ENCODE results near the gene KLHL29. TPM values are rescaled to one million over a fixed set of nuclear protein-coding genes. Genes with fewer than 3 reads are reported as not detected.

Gene KLHL29
- total and polyA plus RNA-seq, 5 donors from 2014 or later = 0.09 to 1.3 (median 0.24) TPM

DNA sequence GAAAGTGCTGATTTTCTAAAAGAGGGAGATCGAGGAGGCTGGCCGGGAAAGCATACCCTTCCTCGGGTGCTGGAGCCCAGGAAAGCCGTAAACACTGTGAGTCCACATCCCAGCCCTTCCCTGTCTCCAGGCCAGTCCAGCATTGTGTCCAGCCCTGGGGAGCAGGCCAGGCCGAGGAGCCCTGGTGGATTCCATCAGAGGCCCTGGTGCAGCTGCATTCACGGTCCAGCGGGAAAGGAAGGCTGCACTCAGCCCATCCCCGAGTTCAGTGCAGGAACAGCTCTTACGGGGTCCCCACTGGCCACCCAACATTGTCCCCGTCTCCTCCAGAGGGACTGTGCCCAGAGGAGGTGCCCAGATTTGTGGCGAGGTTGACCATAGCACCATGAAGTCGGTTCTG lies 218.6 kb downstream of the KLHL29 start:
- no peak for ATAC-seq (ENCODE audit: low read depth in 2 of 2)
- Mint-ChIP-seq H3K27ac (no peak overlapping the region), H3K36me3 (no peaks in the 10 kb centered on the region), H3K4me3 (no peak overlapping the region), H3K27me3 (no peaks in the 10 kb centered on the region), H3K4me1 (no peaks in the 10 kb centered on the region), H3K9me3 (peaks cover 0 to 15% (median 3%) of the 10 kb centered on the region in 7 donors)
- Histone ChIP-seq H3K36me3 (ENCODE audit: control insufficient read depth, insufficient read depth, low read length) (no peaks in the 10 kb centered on the region), H3K9me3 (ENCODE audit: control insufficient read depth in 2 of 2, low read length in 2 of 2) (peaks cover 5 to 7% of the 10 kb centered on the region in 2 experiments), H3K4me1 (ENCODE audit: control insufficient read depth, insufficient read depth, low read length, poor library complexity, severe bottlenecking) (no peaks in the 10 kb centered on the region), H3K27me3 (ENCODE audit: control insufficient read depth, insufficient read depth, low read length) (no peaks in the 10 kb centered on the region), H3K4me3 (ENCODE audit: low read depth, low read length) (no peak overlapping the region), H3K27ac (ENCODE audit: insufficient read depth, low read length, poor library complexity, severe bottlenecking) (no peak overlapping the region)
- DNase-seq = no peak

GRCh38 chr2:23604731-23605130 lies 219.8 kb downstream of the KLHL29 start:
- no peaks in the 10 kb centered on the region for H3K36me3 ChIP-seq (ENCODE audit: control insufficient read depth, insufficient read depth, low read length)

DNA sequence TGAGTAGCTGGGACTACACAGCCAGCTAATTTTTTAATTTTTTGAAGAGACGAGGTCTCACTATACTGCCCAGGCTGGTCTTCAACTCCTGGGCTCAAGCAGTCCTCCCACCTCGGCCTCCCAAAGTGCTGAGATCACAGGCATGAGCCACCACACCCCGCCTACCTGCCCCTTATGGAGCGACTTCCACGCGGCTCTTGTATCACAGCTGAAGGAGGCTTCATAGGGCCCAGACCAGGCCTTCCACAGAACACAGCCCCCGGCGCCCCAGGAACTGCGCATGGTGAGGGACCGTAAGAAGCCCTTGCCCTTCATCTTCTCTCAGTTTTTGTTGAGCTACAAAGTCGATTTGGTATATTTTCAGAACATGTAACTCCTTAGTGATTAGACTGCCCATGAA lies 220.3 kb downstream of the KLHL29 start:
- Histone ChIP-seq H3K4me3 (ENCODE audit: low read depth, low read length) (no peak overlapping the region), H3K36me3 (ENCODE audit: control insufficient read depth, insufficient read depth, low read length) (no peaks in the 10 kb centered on the region), H3K27ac (ENCODE audit: insufficient read depth, low read length, poor library complexity, severe bottlenecking) (no peak overlapping the region), H3K27me3 (ENCODE audit: control insufficient read depth, insufficient read depth, low read length) (no peaks in the 10 kb centered on the region), H3K9me3 (ENCODE audit: control insufficient read depth in 2 of 2, low read length in 2 of 2) (peaks cover 5 to 7% of the 10 kb centered on the region in 2 experiments), H3K4me1 (ENCODE audit: control insufficient read depth, insufficient read depth, low read length, poor library complexity, severe bottlenecking) (no peaks in the 10 kb centered on the region)
- H3K27ac Mint-ChIP-seq = peak overlapping the region in 1 of 3 donors; percentile 76
- no peaks in the 10 kb centered on the region for H3K4me1 Mint-ChIP-seq
- no peaks in the 10 kb centered on the region for H3K36me3 Mint-ChIP-seq
- ATAC-seq (ENCODE audit: low read depth in 2 of 2) (no peak), DNase-seq (no peak)
- peaks cover 0 to 15% (median 3%) of the 10 kb centered on the region in 7 donors for H3K9me3 Mint-ChIP-seq
- no peak overlapping the region for H3K4me3 Mint-ChIP-seq
- peaks cover 9% of the 10 kb centered on the region for H3K27me3 Mint-ChIP-seq

More at GRCh38 chr2:23604731-23605130, 219.8 kb downstream of the KLHL29 start:
- Mint-ChIP-seq H3K4me3 (no peak overlapping the region), H3K4me1 (no peaks in the 10 kb centered on the region), H3K36me3 (no peaks in the 10 kb centered on the region), H3K9me3 (peaks cover 0 to 15% (median 3%) of the 10 kb centered on the region in 7 donors), H3K27ac (no peak overlapping the region), H3K27me3 (peaks cover 7% of the 10 kb centered on the region)
- ATAC-seq (ENCODE audit: low read depth in 2 of 2) (no peak), DNase-seq (no peak)
- H3K27ac ChIP-seq (ENCODE audit: insufficient read depth, low read length, poor library complexity, severe bottlenecking) = no peak overlapping the region
- no peaks in the 10 kb centered on the region for H3K4me1 ChIP-seq (ENCODE audit: control insufficient read depth, insufficient read depth, low read length, poor library complexity, severe bottlenecking)
- H3K4me3 ChIP-seq (ENCODE audit: low read depth, low read length) = no peak overlapping the region
- no peaks in the 10 kb centered on the region for H3K27me3 ChIP-seq (ENCODE audit: control insufficient read depth, insufficient read depth, low read length)
- peaks cover 5 to 7% of the 10 kb centered on the region in 2 experiments for H3K9me3 ChIP-seq (ENCODE audit: control insufficient read depth in 2 of 2, low read length in 2 of 2)

- H3K27ac ChIP-seq (ENCODE audit: insufficient read depth, low read length, poor library complexity, severe bottlenecking) = no peak overlapping the region
- Mint-ChIP-seq H3K4me1 (no peaks in the 10 kb centered on the region), H3K36me3 (no peaks in the 10 kb centered on the region), H3K9me3 (peaks cover 0 to 17% (median 3%) of the 10 kb centered on the region in 7 donors), H3K27me3 (peaks cover 12% of the 10 kb centered on the region), H3K4me3 (no peak overlapping the region), H3K27ac (no peak overlapping the region)
- peaks cover 7 to 8% of the 10 kb centered on the region in 2 experiments for H3K9me3 ChIP-seq (ENCODE audit: control insufficient read depth in 2 of 2, low read length in 2 of 2)
- no peaks in the 10 kb centered on the region for H3K27me3 ChIP-seq (ENCODE audit: control insufficient read depth, insufficient read depth, low read length)
- no peak overlapping the region for H3K4me3 ChIP-seq (ENCODE audit: low read depth, low read length)
- H3K36me3 ChIP-seq (ENCODE audit: control insufficient read depth, insufficient read depth, low read length) = no peaks in the 10 kb centered on the region
- DNase-seq (no peak), ATAC-seq (ENCODE audit: low read depth in 2 of 2) (no peak)
- H3K4me1 ChIP-seq (ENCODE audit: control insufficient read depth, insufficient read depth, low read length, poor library complexity, severe bottlenecking) = no peaks in the 10 kb centered on the region
Measured at GRCh38 chr2:23606196-23606595, 221.2 kb downstream of the KLHL29 start.

DNA sequence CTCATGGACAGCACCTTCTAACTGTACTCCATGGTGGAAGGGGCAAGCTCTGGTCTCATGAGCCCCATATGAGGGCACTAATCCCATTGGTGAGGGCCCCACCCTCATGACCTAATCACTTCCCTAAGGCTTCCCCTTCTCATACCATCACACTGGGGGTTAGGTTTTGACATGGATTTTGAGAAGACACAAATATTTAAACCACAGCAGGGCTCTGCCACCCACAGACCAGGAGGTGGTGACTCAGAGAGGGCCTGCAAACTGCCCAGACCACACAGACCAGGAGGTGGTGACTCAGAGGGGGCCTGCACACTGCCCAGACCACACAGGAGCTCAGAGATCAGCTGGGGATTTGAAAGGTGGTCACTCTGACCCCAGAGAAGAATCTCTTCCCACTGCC lies 222.0 kb downstream of the KLHL29 start:
- no peaks in the 10 kb centered on the region for H3K4me1 ChIP-seq (ENCODE audit: control insufficient read depth, insufficient read depth, low read length, poor library complexity, severe bottlenecking)
- peaks cover 19% of the 10 kb centered on the region for H3K27me3 Mint-ChIP-seq
- H3K4me3 Mint-ChIP-seq = no peak overlapping the region
- H3K27ac ChIP-seq (ENCODE audit: insufficient read depth, low read length, poor library complexity, severe bottlenecking) = no peak overlapping the region
- H3K27me3 ChIP-seq (ENCODE audit: control insufficient read depth, insufficient read depth, low read length) = no peaks in the 10 kb centered on the region
- peaks cover 7 to 8% of the 10 kb centered on the region in 2 experiments for H3K9me3 ChIP-seq (ENCODE audit: control insufficient read depth in 2 of 2, low read length in 2 of 2)
- no peaks in the 10 kb centered on the region for H3K36me3 ChIP-seq (ENCODE audit: control insufficient read depth, insufficient read depth, low read length)
- H3K27ac Mint-ChIP-seq = no peak overlapping the region
- no peak for ATAC-seq (ENCODE audit: low read depth in 2 of 2)
- H3K36me3 Mint-ChIP-seq = no peaks in the 10 kb centered on the region
- H3K4me1 Mint-ChIP-seq = no peaks in the 10 kb centered on the region
- peaks cover 0 to 20% (median 6%) of the 10 kb centered on the region in 7 donors for H3K9me3 Mint-ChIP-seq
- H3K4me3 ChIP-seq (ENCODE audit: low read depth, low read length) = no peak overlapping the region
- DNase-seq = no peak

- H3K36me3 Mint-ChIP-seq = no peaks in the 10 kb centered on the region
- H3K9me3 ChIP-seq (ENCODE audit: control insufficient read depth in 2 of 2, low read length in 2 of 2) = peaks cover 7 to 8% of the 10 kb centered on the region in 2 experiments
- H3K27me3 Mint-ChIP-seq = peaks cover 28% of the 10 kb centered on the region
- no peak for DNase-seq
- ATAC-seq (ENCODE audit: low read depth in 2 of 2) = no peak
- H3K4me1 Mint-ChIP-seq = no peaks in the 10 kb centered on the region
- H3K27ac ChIP-seq (ENCODE audit: insufficient read depth, low read length, poor library complexity, severe bottlenecking) = no peak overlapping the region
- H3K9me3 Mint-ChIP-seq = peaks cover 0 to 21% (median 6%) of the 10 kb centered on the region in 7 donors
- H3K4me3 ChIP-seq (ENCODE audit: low read depth, low read length) = no peak overlapping the region
- H3K4me3 Mint-ChIP-seq = no peak overlapping the region
- no peaks in the 10 kb centered on the region for H3K4me1 ChIP-seq (ENCODE audit: control insufficient read depth, insufficient read depth, low read length, poor library complexity, severe bottlenecking)
- no peaks in the 10 kb centered on the region for H3K36me3 ChIP-seq (ENCODE audit: control insufficient read depth, insufficient read depth, low read length)
- H3K27ac Mint-ChIP-seq = no peak overlapping the region
- H3K27me3 ChIP-seq (ENCODE audit: control insufficient read depth, insufficient read depth, low read length) = no peaks in the 10 kb centered on the region
Measured at GRCh38 chr2:23607925-23608324, 222.9 kb downstream of the KLHL29 start.

DNA sequence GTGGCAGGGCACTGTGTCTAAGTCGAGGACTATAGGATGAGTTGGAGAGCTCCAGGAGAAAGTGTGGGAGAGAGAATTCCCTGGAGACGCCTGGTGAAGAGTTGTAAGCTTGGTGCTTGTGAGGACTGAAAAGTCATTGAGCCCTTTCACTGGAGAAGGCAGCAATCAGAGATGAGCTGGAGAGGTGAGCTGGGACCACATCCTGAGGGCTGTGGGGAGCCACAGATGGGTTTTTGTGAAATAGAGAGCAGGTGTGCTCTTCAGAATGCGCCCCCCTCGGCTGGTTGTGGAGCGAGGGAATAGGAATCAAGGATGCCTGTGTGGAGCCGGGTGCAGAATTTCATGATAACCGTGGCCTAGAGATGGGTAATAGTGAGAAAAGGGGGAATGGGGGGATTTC lies 224.3 kb downstream of the KLHL29 start:
- Mint-ChIP-seq H3K27me3 (peaks cover 31% of the 10 kb centered on the region), H3K4me3 (no peak overlapping the region), H3K27ac (peak overlapping the region in 1 of 3 donors; percentile 20), H3K36me3 (no peaks in the 10 kb centered on the region), H3K4me1 (peaks cover 0 to 6% (median 2%) of the 10 kb centered on the region in 4 donors), H3K9me3 (peaks cover 0 to 21% (median 6%) of the 10 kb centered on the region in 7 donors)
- H3K27ac ChIP-seq (ENCODE audit: insufficient read depth, low read length, poor library complexity, severe bottlenecking) = no peak overlapping the region
- no peaks in the 10 kb centered on the region for H3K4me1 ChIP-seq (ENCODE audit: control insufficient read depth, insufficient read depth, low read length, poor library complexity, severe bottlenecking)
- no peaks in the 10 kb centered on the region for H3K36me3 ChIP-seq (ENCODE audit: control insufficient read depth, insufficient read depth, low read length)
- no peak overlapping the region for H3K4me3 ChIP-seq (ENCODE audit: low read depth, low read length)
- H3K27me3 ChIP-seq (ENCODE audit: control insufficient read depth, insufficient read depth, low read length) = no peaks in the 10 kb centered on the region
- DNase-seq (no peak), ATAC-seq (ENCODE audit: low read depth in 2 of 2) (no peak)
- H3K9me3 ChIP-seq (ENCODE audit: control insufficient read depth in 2 of 2, low read length in 2 of 2) = peaks cover 7 to 8% of the 10 kb centered on the region in 2 experiments

DNA sequence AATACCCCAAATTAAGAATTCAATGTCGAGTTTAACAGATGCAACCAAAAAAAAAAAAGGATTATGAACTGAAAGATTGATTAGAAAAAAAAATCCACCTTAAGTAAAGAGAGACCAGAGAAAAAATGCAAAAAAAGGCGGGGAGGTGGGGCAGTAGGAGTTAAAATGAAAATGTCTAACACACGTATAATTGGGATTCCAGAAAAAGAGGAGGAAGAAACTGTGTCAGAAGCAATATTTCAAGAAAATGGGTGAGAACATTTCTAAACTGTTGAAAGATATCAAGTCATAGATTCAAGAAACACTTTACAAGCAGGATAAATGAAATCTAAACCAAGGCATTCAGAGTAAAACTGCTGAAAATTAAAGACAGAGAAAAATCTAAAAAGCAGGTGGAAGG lies 226.9 kb downstream of the KLHL29 start:
- no peak overlapping the region for H3K27ac ChIP-seq (ENCODE audit: insufficient read depth, low read length, poor library complexity, severe bottlenecking)
- peaks cover 1 to 5% of the 10 kb centered on the region in 2 experiments for H3K9me3 ChIP-seq (ENCODE audit: control insufficient read depth in 2 of 2, low read length in 2 of 2)
- H3K27me3 ChIP-seq (ENCODE audit: control insufficient read depth, insufficient read depth, low read length) = no peaks in the 10 kb centered on the region
- H3K4me3 ChIP-seq (ENCODE audit: low read depth, low read length) = no peak overlapping the region
- Mint-ChIP-seq H3K4me3 (no peak overlapping the region), H3K9me3 (peaks cover 0 to 12% (median 3%) of the 10 kb centered on the region in 7 donors), H3K4me1 (peaks cover 0 to 8% (median 3%) of the 10 kb centered on the region in 4 donors), H3K27ac (no peak overlapping the region), H3K36me3 (no peaks in the 10 kb centered on the region), H3K27me3 (peaks cover 31% of the 10 kb centered on the region)
- ATAC-seq (ENCODE audit: low read depth in 2 of 2) (no peak), DNase-seq (no peak)
- H3K4me1 ChIP-seq (ENCODE audit: control insufficient read depth, insufficient read depth, low read length, poor library complexity, severe bottlenecking) = no peaks in the 10 kb centered on the region
- no peaks in the 10 kb centered on the region for H3K36me3 ChIP-seq (ENCODE audit: control insufficient read depth, insufficient read depth, low read length)
